ENCODE data around the gene TIFAB.

DNA sequence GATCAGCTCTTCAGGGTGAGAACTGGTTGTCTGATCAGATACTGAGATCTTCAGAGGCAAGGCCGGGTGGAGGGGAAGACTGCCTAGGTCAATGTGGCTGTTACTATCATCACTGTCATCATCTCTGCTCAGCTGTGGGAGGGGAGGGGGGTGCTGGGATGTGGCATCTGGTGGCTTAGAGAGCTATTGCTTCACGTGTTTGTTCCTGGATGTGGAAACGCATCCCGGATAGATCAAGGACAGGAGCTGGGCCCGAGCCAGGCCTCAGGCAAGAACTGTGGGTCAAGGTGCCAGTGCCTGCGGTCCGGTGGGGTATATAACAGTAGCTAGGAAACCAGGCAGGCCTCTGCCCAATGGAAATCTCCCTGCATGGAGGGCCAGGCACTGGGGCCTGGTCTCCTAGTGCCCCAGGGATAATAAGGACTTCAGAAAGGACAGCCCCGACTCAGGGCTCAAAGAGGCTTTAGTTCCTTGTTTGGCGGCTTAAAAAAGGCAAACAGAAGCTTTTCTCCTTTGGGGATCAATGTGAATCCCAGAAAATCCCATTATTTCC, 30.3 kb upstream of the TIFAB start:
- TF ChIP-seq, protein P1, sequence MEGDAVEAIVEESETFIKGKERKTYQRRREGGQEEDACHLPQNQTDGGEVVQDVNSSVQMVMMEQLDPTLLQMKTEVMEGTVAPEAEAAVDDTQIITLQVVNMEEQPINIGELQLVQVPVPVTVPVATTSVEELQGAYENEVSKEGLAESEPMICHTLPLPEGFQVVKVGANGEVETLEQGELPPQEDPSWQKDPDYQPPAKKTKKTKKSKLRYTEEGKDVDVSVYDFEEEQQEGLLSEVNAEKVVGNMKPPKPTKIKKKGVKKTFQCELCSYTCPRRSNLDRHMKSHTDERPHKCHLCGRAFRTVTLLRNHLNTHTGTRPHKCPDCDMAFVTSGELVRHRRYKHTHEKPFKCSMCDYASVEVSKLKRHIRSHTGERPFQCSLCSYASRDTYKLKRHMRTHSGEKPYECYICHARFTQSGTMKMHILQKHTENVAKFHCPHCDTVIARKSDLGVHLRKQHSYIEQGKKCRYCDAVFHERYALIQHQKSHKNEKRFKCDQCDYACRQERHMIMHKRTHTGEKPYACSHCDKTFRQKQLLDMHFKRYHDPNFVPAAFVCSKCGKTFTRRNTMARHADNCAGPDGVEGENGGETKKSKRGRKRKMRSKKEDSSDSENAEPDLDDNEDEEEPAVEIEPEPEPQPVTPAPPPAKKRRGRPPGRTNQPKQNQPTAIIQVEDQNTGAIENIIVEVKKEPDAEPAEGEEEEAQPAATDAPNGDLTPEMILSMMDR (IDR thresholded peaks at IDR 0.05) = no peak
- no peak for TF ChIP-seq POLR2A (IDR thresholded peaks at IDR 0.05)

Measured in suprapubic skin (tissue), 3 donors.